Lower lobe of right lung (tissue), 2 donors: ENCODE results near the gene ORC2. TPM values are rescaled to one million over a fixed set of nuclear protein-coding genes. Genes with fewer than 3 reads are reported as not detected.

Experiments
- ATAC-seq, 2 donors: fragments of 200-7000 bp; cut with Tn5 transposase; one replicate each; pipeline ENCODE4 v1.9.1; 2020 to 2022; ENCODE audit warnings: mild to moderate bottlenecking in 2 of 2, moderate library complexity in 2 of 2
- DNase-seq: peaks from one replicate; pipeline ENCODE4 v3.0.0-alpha.2; 2020
- H3K27ac ChIP-seq: fragments of 200-600 bp; one replicate; pipeline ENCODE4 v1.8.0; 2022
- H3K27me3 ChIP-seq: fragments of 200-600 bp; one replicate; pipeline ENCODE4 v1.8.0; 2022; ENCODE audit warnings: low read depth
- H3K36me3 ChIP-seq: fragments of 200-600 bp; one replicate; pipeline ENCODE4 v1.8.0; 2022; ENCODE audit warnings: mild to moderate bottlenecking
- H3K4me1 ChIP-seq: fragments of 200-600 bp; one replicate; pipeline ENCODE4 v1.8.0; 2022
- H3K4me3 ChIP-seq: fragments of 200-600 bp; one replicate; pipeline ENCODE4 v1.8.0; 2022; ENCODE audit warnings: mild to moderate bottlenecking
- H3K9me3 ChIP-seq: fragments of 200-600 bp; one replicate; pipeline ENCODE4 v1.8.0; 2022
- intact Hi-C: fragments of 100-400 bp; cut with DNase I; formaldehyde crosslinking; loops from one replicate; pipeline ENCODE4 v1.11.0; 2022
- total RNA-seq: library from RNA; stranded (reverse); fragmentation: NEBNext Ultra II Directional; extraction: Animal tissue kit (Norgen Biotek cat#: 25700); gene quantifications from one replicate; pipeline ENCODE4 v1.2.1, GENCODE V29; 2021
- TF ChIP-seq, protein P1 (sequence below): fragments of 200-600 bp; IDR thresholded peaks from one replicate; pipeline ENCODE4 v1.8.0; 2022; ENCODE audit warnings: antibody characterized with exemption, mild to moderate bottlenecking
- donor health status: DM: no; HTN: yes; CAD: no; lungs with severe emphysema.

ORC2 gene
- total RNA-seq, 1 donor from 2014 or later = 28.6 TPM

DNA sequence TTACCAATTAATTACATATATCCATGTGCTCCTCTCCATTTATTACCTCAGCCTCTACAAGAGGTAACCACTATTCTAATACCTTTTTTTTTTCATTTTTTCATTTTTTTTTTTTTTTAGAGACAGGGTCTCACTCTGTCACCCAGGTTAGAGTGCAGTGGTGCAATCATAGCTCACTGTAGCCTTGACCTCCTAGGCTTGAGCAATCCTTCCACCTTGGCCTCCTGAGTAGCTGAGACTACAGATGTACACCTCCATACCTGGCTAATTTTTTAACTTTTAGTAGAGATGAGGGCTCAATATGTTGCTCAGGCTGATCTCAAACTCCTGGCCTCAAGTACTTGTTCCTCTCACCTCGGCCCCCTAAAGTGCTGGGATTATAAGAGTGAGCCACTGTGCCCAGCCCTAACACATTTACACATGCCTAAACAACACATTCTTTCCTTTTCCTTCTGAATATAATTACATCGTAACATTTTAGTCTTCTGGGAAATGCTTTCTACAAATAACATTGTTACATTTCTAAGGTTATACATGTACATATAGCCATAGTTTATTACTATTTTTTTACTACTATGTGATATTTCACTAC, 85.1 kb downstream of the ORC2 start:
- Histone ChIP-seq H3K27me3 (no peaks in the 10 kb centered on the region), H3K4me1 (no peaks in the 10 kb centered on the region), H3K27ac (no peak overlapping the region), H3K36me3 (peaks cover 100% of the 10 kb centered on the region), H3K9me3 (no peaks in the 10 kb centered on the region), H3K4me3 (no peak overlapping the region)
- ATAC-seq (no peak), DNase-seq (no peak)
- TF ChIP-seq, protein P1, sequence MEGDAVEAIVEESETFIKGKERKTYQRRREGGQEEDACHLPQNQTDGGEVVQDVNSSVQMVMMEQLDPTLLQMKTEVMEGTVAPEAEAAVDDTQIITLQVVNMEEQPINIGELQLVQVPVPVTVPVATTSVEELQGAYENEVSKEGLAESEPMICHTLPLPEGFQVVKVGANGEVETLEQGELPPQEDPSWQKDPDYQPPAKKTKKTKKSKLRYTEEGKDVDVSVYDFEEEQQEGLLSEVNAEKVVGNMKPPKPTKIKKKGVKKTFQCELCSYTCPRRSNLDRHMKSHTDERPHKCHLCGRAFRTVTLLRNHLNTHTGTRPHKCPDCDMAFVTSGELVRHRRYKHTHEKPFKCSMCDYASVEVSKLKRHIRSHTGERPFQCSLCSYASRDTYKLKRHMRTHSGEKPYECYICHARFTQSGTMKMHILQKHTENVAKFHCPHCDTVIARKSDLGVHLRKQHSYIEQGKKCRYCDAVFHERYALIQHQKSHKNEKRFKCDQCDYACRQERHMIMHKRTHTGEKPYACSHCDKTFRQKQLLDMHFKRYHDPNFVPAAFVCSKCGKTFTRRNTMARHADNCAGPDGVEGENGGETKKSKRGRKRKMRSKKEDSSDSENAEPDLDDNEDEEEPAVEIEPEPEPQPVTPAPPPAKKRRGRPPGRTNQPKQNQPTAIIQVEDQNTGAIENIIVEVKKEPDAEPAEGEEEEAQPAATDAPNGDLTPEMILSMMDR = no peak
- intact Hi-C loops = no loop called here

DNA sequence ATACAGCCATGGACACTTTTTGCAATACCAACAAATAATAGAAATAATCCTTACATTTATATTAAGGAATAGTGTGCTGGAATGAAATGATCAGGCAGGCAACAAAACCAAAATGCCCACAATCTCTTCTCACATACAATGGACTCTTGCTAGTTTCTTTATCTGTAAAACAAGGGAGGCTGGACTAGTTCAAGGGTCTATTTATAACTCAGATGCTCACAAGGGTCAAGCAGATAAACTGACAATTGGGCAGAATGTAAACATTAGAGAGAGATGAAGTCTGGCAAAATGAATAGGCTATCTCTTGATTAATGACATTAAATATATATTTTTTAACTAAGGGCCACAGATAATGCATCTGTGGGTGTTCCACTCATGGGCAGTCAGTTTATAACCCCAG, 86.0 kb downstream of the ORC2 start:
- intact Hi-C loops = no loop called here
- Histone ChIP-seq H3K27ac (no peak overlapping the region), H3K36me3 (peaks cover 100% of the 10 kb centered on the region), H3K27me3 (no peaks in the 10 kb centered on the region), H3K4me3 (no peak overlapping the region), H3K4me1 (no peaks in the 10 kb centered on the region), H3K9me3 (no peaks in the 10 kb centered on the region)
- TF ChIP-seq, protein P1 = no peak
- ATAC-seq = no peak
- DNase-seq = no peak

GRCh38 chr2:200873560-200873959, 89.9 kb downstream of the ORC2 start:
- no peak for ATAC-seq
- no peak overlapping the region for H3K4me3 ChIP-seq
- no peaks in the 10 kb centered on the region for H3K27me3 ChIP-seq
- H3K9me3 ChIP-seq = no peaks in the 10 kb centered on the region
- peaks cover 80% of the 10 kb centered on the region for H3K36me3 ChIP-seq
- TF ChIP-seq, protein P1 = no peak
- H3K4me1 ChIP-seq = no peaks in the 10 kb centered on the region
- intact Hi-C loops = no loop called here
- DNase-seq = no peak
- H3K27ac ChIP-seq = no peak overlapping the region

GRCh38 chr2:200871151-200871550, 92.3 kb downstream of the ORC2 start:
- TF ChIP-seq, protein P1 = no peak
- DNase-seq (no peak), ATAC-seq (no peak)
- no peaks in the 10 kb centered on the region for H3K9me3 ChIP-seq
- no peak overlapping the region for H3K27ac ChIP-seq
- H3K36me3 ChIP-seq = peaks cover 56% of the 10 kb centered on the region
- no peaks in the 10 kb centered on the region for H3K27me3 ChIP-seq
- peaks cover 15% of the 10 kb centered on the region for H3K4me1 ChIP-seq
- no peak overlapping the region for H3K4me3 ChIP-seq
- intact Hi-C loops = no loop called here

GRCh38 chr2:200869014-200869413, 94.4 kb downstream of the ORC2 start:
- DNase-seq = no peak
- ATAC-seq = no peak
- intact Hi-C loops = loop anchor here (10.0 kb wide), 1 partner anchor 54 kb away; the partner anchor contains the start of gene BZW1

More at GRCh38 chr2:200869014-200869413, 94.4 kb downstream of the ORC2 start:
- Histone ChIP-seq H3K36me3 (peaks cover 34% of the 10 kb centered on the region), H3K27me3 (no peaks in the 10 kb centered on the region), H3K27ac (no peak overlapping the region), H3K4me1 (peaks cover 25% of the 10 kb centered on the region), H3K9me3 (no peaks in the 10 kb centered on the region), H3K4me3 (no peak overlapping the region)
- TF ChIP-seq, protein P1 = no peak
